Measurements from ENCODE around the gene SARDH. TPM values are rescaled to one million over a fixed set of nuclear protein-coding genes. Genes with fewer than 3 reads are reported as not detected.

Gene SARDH
- total and polyA plus RNA-seq, 12 donors: 0.81 to 9.6 (median 3.0) TPM

- TF ChIP-seq POLR2A (IDR thresholded peaks at IDR 0.05): no peak
- TF ChIP-seq, protein P1, sequence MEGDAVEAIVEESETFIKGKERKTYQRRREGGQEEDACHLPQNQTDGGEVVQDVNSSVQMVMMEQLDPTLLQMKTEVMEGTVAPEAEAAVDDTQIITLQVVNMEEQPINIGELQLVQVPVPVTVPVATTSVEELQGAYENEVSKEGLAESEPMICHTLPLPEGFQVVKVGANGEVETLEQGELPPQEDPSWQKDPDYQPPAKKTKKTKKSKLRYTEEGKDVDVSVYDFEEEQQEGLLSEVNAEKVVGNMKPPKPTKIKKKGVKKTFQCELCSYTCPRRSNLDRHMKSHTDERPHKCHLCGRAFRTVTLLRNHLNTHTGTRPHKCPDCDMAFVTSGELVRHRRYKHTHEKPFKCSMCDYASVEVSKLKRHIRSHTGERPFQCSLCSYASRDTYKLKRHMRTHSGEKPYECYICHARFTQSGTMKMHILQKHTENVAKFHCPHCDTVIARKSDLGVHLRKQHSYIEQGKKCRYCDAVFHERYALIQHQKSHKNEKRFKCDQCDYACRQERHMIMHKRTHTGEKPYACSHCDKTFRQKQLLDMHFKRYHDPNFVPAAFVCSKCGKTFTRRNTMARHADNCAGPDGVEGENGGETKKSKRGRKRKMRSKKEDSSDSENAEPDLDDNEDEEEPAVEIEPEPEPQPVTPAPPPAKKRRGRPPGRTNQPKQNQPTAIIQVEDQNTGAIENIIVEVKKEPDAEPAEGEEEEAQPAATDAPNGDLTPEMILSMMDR (IDR thresholded peaks at IDR 0.05): no peak
- no peak overlapping the region for H3K4me3 ChIP-seq
- H3K27ac ChIP-seq: peak overlapping the region in 4 of 5 donors; percentile 36 to 92 (median 54)
- H3K36me3 ChIP-seq (replicated peaks in 1 of 2): no peaks in the 10 kb centered on the region
- peaks cover 0 to 11% of the 10 kb centered on the region in 2 donors for H3K4me1 ChIP-seq (replicated peaks in 1 of 2)
- 37 to 69% (median 55%) methylated on average over 12 to 23 of the region's 23 CpGs for WGBS, 4 donors
- DNase-seq: peak in 5 of 7 donors; percentile 35 to 69 (median 45)
- no peaks in the 10 kb centered on the region for H3K27me3 ChIP-seq
- intact Hi-C loops (cut with DNase I): loop anchor here (5.0 to 10.0 kb wide), 2 partner anchors 141 to 188 kb away; no protein-coding TSS in a partner anchor
- no peaks in the 10 kb centered on the region for H3K9me3 ChIP-seq (replicated peaks in 1 of 3)
Measured at GRCh38 chr9:133715295-133715865, 22.8 kb downstream of the SARDH start.

DNA sequence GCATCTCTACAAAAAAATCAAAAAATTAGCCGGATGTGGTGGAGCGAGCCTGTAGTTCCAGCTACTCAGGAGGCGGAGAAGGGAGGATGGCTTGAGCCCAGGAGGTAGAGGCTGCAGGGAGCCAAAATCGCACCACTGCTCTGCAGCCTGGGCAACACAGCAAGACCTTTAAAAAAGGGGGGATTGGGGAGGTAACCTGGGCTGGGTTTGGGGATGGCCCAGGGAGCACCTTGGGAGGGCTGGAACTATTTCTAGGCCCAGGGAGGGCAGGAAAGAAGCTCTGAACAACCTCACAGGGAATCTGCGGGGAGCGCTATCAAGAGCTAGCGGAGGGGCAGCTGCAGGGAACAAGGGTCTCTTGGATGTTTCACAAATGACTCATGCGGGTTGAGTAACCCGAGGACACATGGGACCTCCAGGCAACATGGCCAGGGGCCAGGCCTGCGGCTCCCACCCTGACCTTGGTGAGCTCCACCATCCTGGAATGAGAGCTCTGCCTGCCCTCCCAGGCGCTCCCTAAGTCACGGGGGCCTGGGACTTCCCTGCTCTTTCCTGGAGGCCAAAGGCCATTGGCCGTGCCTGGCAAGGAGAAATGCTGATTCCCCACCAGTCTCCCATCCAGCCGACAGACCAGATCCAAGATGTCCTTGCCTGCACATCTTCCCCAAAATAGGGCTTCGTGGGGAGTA lies 23.4 kb downstream of the SARDH start:
- TF ChIP-seq, protein P1 (IDR thresholded peaks at IDR 0.05): no peak
- TF ChIP-seq POLR2A (IDR thresholded peaks at IDR 0.05): no peak
- 59 to 85% (median 62%) methylated on average over 10 to 15 of the region's 15 CpGs for WGBS, 4 donors
- H3K4me3 ChIP-seq: no peak overlapping the region
- intact Hi-C loops (cut with DNase I): loop anchor here (5.0 to 10.0 kb wide), 2 partner anchors 140 to 187 kb away; no protein-coding TSS in a partner anchor
- no peaks in the 10 kb centered on the region for H3K36me3 ChIP-seq (replicated peaks in 1 of 2)
- H3K27ac ChIP-seq: peak overlapping the region in 3 of 5 donors; percentile 59 to 92 (median 66)
- peaks cover 0 to 11% of the 10 kb centered on the region in 2 donors for H3K4me1 ChIP-seq (replicated peaks in 1 of 2)
- peak in 6 of 7 donors; percentile 50 to 80 (median 66) for DNase-seq
- no peaks in the 10 kb centered on the region for H3K27me3 ChIP-seq
- H3K9me3 ChIP-seq (replicated peaks in 1 of 3): no peaks in the 10 kb centered on the region

GRCh38 chr9:133713960-133714495 lies 24.1 kb downstream of the SARDH start:
- intact Hi-C loops (cut with DNase I): loop anchor here in 1 of 2 donors (10.0 kb wide), 1 partner anchor 139 kb away; no protein-coding TSS in a partner anchor
- H3K4me1 ChIP-seq (replicated peaks in 1 of 2): peaks cover 0 to 11% of the 10 kb centered on the region in 2 donors
- no peaks in the 10 kb centered on the region for H3K36me3 ChIP-seq (replicated peaks in 1 of 2)
- peak in 1 of 7 donors; percentile 10 for DNase-seq
- no peak overlapping the region for H3K4me3 ChIP-seq
- peak overlapping the region in 3 of 5 donors; percentile 48 to 92 (median 59) for H3K27ac ChIP-seq
- no peaks in the 10 kb centered on the region for H3K9me3 ChIP-seq (replicated peaks in 1 of 3)
- TF ChIP-seq, protein P1 (IDR thresholded peaks at IDR 0.05): no peak
- TF ChIP-seq POLR2A (IDR thresholded peaks at IDR 0.05): no peak
- WGBS, 4 donors: 80 to 85% (median 81%) methylated on average over 10 to 18 of the region's 18 CpGs
- no peaks in the 10 kb centered on the region for H3K27me3 ChIP-seq
